SW 1271 (cell line): ENCODE data around the gene SORBS2.
"Not testable (repeated sequence)": the region's sequence is repeated elsewhere in the genome, so short reads cannot be mapped to it uniquely, and the experiment has no call there.

ENCODE experiments used
- DNase-seq, 2 experiments: peaks; one replicate each; lab custom pipeline; 2025; lab: John Stamatoyannopoulos, UW

The SORBS2 gene

DNA sequence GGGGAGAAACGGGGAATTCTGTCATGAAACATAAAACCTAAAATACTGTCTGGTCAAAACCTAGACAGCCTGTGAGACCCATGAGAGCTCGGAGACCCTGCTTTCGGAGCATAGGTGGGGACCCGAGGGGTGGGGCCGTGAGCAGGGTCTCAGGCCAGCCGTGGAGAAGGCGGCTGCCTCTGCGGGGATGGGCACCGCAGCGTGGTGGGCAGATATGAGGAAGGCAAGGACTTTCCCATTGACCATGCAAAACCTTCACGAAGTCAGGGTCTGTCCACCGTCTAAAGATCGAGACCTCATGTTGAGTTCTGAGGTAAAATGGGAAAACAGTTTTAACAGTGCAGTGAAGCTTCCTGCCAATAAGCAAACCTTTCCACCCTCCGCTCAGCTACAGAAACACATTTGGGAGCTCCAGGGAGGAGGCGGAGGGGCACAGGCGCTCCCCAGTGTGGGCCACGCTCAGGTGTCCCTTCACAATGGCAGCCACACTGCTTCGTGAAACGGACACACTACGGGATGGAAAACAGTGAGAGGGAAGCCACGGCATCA, 74.4 kb downstream of the SORBS2 start:
- DNase-seq = no peak

DNA sequence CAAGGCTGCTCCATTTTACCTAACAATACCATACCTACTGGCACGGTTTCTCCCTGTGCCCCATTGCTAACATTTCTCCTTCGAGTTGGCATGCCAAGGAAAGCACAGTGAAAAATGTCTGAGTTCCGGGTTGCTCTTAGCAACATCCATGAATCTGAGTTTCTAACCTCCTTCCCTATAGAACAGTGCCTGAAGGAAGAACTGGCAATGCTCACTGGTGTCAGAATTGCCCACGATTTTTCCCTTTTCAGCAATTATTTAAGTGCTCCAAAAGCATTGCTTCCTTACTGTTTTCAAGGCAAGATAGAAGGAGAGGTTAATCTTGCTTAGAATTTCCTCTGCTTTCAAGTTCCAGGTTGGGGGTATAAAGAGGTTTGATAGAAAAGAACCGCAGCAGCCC, 75.1 kb downstream of the SORBS2 start:
- no peak for DNase-seq

DNA sequence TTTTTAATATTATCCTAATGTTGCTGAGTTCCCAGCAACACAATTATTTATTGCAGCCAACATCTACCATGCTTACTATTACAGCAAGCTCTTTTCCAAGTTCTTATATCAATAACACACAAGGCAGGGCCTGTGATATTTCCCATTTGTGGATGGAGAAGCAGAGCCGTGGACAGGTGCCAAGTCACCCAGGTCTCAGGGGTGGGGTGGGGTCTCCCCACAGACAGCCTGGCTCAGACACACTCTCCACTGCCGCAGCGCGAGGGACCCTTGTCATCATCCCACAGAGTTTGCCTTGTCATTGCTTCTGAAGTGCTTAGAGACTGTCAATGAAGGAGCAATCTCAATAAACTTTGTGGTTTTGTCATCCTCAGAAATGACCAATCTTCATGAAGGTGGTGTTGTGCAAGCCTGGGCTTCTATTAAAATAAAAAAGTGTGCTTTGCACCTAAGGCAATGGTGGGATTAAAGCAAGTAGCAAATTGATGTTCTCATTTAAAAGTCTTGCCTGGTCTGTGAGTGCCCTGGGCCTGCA, 76.1 kb downstream of the SORBS2 start:
- DNase-seq = no peak

DNA sequence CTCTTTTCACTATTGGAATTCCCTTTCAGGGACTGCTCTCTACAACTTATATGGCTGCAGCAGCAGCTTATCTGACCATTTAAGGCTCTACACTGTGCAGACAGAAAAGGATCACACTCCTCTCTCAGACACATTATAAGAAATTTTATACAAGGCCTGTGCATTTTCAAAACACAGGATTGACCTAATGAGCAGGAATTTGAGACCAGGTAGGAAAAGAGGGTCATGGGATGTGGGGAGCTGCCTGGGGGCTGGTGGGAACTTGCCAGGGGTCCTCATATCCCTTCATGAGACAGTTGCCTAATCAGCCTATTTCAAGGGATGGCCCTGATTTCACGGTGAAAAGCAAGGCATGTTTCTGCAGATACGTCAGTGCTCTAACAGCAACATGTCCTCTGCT, 77.1 kb downstream of the SORBS2 start:
- DNase-seq = no peak

DNA sequence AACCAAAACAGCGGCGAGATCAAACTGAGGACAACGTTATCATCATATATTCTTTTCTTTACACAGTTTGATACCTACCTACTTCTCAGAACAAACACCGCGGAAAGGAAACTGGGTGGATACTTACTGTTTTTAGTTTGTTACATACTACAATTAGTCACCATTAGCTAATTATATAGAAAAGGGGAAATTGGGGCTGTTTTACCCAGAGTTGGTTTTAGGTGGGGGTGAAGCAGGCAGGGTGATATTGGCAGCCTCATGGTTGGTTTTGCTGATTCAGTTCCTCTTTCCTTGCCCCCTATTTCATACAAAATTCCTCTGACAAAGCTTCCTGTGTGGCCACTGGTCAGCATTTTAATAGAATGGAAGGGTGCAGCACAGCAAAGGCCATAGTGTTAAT, 77.8 kb downstream of the SORBS2 start:
- no peak for DNase-seq

DNA sequence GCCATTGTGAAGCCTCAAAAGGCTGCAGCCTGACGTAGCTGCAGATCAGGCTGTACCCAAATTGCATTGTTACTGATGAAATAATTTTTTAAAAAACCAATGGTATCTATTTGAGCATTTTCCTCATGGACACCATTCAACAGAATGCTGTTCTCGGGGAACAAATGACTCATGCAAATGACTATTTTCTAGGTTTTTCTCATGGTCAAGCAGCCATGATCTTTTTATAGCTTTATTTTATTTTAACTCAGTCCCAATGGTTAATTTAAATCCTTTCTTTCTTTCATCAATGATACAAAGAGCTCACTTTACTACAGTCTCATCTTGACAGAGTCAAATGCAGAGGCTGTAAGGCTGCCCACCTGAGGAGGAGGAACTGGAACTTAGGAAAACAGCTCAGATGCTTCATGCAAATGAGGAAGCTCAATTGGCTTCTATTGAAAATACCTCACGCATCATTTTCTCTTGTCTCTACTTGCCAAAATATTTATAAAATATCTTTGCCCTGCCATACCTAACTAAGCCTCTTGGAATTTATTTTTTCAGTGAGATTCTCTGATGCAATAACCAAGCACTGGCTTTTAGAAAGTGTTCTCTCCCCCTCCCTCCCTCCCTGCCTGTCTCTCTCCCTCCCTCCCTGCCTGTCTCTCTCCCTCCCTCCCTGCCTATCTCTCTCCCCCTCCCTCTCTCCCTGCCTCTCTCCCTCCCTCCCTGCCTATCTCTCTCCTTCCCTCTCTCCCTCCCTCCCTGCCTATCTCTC, 81.0 kb downstream of the SORBS2 start:
- no peak for DNase-seq

DNA sequence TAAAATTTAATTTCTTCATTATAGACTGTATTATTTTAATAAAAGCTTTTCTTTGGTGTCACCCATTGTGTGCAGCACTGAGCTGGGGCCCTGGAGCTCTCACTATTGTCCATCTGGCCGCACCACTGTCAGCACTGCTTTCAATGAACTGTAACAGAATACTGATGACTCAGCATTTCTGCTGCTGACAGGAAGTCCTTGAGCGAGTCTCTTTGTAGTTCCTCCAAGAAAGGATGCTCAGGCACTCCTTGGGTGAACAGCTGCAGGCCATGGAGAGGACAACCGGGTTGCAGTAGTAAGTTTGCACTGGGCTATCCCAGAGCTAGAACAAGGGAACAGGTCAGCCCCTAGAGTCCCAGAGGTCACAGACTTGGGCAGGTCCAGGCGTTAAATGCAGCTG, 81.6 kb downstream of the SORBS2 start:
- DNase-seq = no peak

DNA sequence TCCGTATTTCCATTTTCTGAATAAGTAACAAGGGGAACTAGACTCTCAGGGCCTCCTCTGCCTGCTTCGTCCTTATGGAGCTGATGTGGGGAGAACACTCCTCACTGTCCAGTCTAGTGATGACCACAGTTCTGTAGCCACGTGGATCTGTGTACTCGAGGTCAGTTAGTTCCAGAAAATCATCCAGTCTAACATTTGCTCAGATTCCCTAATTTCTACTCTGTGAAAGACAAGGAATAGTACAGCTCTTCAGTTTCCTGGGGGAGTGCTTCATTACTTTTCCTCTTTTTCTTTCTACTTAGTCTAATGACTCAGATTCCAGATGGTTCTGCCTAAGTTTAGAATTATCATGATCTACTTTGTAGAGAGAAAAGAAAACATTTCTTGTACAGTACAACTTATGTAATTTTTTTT, 82.6 kb downstream of the SORBS2 start:
- DNase-seq = no peak

DNA sequence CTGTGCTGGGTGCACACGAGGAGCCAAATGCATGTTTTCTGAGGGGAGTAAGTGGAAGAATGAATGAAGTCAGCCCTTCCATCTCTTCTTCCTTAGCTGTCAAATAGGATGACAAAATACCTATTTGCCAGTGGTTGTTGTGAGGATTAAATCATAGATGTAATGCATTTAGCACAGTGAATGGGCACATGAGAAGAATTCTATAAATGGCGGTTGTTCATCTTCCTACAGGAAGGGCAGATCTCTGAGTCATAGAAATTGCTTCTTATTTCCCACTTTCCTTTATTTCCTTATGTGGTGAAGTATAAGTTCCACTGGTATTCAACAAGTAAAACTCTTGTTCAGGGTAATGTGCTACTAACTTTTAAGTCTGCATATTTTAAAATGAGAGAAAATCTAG, 83.1 kb downstream of the SORBS2 start:
- DNase-seq = no peak

DNA sequence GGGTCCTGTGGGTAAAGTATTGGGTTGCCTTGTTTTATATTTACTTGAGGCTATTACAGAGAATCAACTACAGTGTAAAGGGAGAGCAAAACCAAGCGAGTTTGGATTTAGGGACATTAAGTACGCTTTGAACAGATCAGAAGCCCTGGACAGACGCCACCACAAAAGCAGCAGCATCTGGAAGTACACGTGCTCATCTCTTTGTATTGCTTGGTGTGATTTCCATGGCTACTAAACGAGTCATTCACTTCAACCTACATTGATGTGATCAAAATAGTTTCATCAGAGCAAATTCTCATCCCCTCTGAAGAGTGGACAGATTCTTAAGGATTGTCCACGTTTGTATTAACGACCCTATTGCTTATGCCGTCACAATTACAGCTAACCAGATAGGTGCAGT, 85.1 kb downstream of the SORBS2 start:
- no peak for DNase-seq

DNA sequence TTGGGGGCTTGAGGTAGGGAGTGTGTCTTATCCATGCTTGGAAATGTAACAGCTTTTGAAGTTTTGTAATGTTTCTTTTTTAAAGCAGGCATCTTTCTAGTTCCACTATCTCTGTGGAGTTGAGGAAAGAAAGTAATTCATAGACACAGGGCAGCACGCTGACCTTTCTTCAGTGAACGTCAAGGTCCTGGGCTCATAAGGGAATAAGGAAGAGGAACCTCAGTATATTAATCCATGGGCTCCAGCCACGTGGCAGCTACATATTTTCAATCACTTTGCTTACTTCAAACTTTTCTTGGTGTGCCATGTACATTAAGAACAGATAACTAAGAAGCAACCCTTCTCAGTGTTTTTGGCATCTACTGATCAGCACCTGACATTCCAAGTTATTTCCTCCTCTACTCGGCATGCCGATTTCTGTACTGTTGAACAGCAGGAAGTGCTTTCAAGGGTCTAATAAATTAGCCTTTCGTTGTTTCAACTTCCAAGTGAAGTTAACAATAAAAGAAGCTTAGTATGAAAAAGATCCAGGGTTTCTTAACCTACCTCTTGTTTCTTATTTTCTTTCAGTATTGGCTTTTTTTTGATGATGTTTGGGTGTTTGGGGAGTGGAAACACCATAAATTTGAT, 88.2 kb downstream of the SORBS2 start:
- DNase-seq = no peak

DNA sequence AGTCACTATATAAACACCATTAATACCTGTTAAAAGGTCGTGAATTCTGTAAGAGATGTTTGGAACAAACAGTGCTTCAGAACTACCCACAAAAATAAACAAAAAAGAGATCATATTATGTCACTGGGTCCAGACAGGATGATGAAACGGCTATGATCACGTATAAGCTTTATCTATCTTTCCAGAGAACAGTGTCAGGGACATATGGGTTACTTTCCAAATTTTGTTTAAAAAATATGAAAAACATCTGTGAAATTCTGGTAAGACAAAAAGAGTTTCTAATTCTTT, 90.0 kb downstream of the SORBS2 start:
- DNase-seq = no peak

DNA sequence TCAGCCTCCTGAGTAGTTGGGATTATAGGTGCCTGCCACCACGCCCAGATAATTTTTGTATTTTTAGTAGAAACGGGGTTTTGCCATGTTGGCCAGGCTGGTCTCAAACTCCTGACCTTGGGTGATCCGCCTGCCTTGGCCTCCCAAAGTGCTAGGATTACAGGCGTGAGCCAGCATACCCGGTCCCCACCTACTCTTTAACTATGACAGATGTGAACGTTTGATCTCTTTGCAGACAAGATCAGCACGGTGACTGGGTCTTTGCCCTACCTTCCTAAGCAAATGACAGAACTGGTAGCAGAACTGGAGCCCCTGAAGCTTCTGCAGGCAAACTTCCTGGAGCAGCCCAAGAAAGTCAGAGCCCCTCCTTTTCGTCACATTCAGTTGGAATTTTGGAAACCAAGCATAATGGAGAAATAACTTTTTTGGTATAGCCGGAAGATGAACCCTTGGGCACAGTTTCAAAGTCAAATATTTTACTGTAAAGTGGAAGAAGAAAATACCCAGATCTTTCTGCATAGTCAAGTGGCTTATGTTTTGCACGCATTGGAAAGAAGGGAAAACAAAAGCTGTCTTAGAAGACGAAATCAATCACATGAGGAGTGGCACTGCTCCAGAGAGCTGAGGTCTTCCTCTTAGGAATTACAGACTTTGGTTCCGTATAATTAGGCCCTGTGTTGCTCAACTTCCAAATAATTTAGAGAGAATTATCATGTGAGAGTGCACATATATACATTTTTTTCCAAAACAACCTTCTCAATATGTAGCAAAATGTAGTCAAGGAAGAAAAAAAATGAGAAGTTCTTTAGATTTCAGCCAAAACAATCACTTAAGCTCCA, 90.6 kb downstream of the SORBS2 start:
- no peak for DNase-seq

DNA sequence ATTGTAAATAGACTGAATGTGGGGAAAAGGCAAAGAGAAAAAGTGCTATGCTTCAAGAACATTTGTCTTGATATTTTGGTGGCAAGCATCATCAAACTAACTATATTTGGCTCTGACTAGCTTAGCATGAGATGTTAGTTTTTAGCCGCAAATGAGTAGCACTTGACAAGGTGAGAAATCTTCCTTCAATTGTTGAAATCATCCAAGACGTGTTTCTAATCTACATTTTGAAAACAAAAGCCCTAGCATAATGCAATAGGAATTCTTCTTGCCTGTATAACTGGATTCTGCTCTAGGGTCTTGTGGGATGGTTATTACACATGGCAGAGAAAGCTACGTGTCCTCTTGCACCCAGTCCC, 92.5 kb downstream of the SORBS2 start:
- no peak for DNase-seq

DNA sequence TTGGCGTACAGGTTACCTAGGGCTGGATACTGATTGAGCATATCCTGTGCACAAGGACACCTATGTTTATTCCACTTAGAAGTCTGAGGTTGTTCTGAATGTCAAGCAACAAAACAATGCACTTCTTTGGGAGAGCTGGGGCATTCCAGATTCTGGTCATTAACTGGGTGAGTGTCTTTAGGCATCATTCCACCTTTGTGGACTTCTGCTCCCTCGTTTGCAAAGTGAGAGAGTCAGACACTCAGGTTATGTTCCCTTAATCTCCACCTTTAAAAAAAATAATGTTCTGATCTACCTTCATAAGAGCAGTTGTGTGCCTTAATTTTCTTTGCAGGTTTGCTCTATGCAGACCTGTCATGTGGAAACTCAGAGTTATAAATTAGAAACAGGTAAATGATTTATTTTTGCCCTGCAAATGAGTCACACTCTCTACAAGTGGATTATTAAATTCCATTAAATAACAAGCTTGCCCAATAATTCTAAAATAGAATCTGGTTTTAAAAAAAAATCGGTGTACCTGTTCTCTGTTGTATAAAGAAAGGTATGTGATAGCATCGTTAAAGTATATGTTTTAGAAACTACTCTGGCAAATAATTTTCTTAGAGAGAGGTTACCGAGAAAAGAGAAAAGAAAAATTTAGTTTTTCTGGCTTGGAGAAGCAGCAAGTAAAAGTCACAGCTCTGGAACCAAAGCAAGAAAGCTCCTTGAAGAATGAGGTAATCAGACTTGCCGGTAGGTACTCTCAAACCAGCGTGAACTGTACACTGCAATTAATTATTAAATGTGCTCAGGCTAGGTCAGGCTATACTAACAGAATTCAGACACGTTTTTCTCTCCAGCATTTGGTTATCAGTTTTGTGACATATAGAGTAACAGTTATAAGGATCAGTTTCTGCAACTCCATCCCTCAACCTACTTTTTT, 93.2 kb downstream of the SORBS2 start:
- no peak for DNase-seq

DNA sequence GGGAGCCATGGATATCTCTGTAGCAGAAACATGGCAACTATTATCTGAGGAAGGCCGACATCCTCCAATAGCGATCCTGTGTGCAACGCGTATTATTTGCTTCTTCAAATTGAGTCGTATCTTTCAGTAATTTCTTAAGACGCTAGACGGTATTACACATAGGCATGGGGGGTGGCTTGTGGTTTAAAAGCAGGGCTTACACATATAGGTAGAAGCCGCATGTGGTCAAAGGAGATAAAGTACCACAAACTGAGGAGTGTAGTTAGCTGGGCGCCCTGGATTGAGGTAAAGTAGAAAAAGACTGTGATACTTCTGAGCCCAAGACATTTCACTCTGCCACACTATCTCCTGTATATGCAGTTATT, 94.6 kb downstream of the SORBS2 start:
- DNase-seq = no peak

DNA sequence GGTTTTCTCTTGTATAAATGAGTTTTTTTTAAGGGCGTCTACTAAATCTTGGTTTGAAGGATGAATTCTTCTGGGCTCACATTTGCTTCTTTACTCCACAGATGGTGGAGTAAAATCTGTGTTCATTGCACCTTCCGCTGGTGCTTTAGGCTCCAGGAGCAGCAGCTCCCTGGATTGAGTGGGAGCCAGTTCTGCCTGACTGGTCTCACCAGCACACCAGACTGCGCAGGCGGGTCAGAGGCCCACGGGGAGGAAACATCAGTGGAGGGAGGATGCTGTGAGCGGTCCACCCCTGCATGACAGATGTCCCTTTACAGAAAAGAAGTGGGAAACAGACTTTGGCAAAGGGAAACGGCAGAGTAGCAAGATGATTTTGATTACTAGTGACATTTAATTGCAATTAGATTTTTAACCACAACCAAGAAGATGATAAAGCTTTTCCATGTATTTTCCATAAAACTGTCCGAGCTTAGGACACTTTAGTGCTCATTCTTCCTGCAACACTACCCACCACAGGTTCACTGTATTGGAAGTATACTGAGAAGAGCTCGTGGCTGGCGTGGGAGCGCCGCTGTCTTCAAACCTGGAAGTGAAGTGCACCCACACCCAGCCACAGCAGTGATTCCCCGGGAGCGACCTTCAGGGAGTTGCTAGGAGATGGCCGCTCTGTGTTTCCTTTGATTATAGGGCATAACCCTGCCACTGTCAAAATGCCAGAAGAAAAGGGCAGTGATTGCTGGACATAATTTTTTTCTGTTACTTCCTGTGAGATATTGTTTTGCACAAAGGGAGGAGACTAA, 95.2 kb downstream of the SORBS2 start:
- DNase-seq = no peak

DNA sequence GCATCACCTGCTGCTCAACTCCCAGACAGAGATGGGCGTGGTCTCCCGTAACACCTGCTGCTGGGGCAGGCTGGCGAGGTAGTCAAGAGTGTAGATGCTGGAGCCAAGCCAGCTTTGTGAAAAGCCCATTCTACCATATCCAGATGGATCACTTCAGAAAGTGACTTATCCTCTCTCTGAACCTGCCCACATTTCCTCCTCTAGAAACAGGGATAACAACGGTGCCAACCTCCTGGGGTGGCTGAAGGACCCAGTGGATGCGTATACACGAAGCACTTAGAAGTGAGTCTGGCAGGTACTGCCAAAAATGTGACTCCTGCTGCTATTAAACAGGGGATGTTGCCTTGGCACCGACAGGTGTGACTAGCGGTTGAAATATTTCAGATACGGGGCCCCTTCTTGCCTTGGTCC, 95.8 kb downstream of the SORBS2 start:
- no peak for DNase-seq

DNA sequence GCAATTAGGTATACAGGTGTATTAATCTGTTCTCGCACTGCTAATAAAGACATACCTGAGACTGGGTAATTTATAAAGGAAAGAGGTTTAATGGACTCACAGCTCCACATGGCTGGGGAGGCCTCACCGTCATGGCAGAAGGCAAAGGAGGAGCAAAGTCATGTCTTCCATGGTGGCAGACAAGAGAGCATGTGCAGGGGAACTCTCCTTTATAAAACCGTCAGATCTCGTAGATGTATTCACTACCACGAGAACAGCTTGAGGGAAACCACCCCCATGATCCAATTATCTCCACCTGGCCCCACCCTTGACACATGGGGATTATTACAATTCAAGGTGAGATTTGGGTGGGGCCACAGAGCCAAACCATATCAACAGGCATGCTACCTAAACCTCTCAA, 97.5 kb downstream of the SORBS2 start:
- DNase-seq = not testable (repeated sequence)

DNA sequence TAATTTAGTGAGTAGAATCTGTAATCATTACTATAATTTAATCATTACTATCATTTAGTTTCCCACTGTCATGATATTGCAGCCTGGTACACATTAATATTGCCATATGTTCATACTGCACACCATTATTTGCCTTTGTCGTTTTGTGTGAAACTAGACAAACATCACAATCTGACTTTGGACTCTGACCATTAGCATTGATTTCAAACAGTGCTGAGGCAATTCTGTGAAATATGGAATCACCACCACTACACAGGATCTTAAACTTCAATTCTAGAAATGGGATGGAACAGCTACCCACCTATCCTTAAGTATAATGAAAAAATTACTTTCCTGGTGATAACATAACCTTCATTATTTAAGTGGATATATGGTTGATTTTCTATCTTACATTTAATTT, 98.3 kb downstream of the SORBS2 start:
- no peak for DNase-seq

DNA sequence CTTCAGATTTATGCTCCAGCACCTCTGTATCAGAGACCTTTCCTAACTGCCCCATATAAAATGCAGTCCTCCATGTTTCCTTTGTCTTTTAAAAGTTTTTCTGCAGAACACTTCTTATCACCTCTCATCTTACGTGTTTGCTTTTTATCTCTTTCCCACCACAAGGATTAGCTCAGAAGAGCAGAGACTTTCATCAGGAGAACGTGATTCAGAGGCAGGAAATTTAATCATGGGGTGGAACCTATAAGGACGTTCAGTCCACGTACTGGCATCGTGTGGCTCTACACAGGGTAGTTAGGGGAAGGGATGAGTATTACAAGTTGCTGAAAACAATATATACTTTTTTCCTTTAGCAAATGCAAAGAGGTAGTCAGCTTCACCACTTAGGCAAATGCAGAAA, 98.7 kb downstream of the SORBS2 start:
- DNase-seq = no peak
